Type B pancreatic cell (in vitro differentiated cells): Measurements from ENCODE around the gene RHBDL1. TPM values are rescaled to one million over a fixed set of nuclear protein-coding genes. Genes with fewer than 3 reads are reported as not detected.
"Not testable (repeated sequence)": the region's sequence is repeated elsewhere in the genome, so short reads cannot be mapped to it uniquely, and the experiment has no call there.

Experiments used
- DNase-seq: peaks from one replicate; pipeline ENCODE4 v3.0.0; 2021; ENCODE audit warnings: mixed read lengths; ENCODE audit not compliant: unreplicated experiment; ENCODE audit errors: extremely low spot score
- H3K27ac Mint-ChIP-seq: 2 replicates; pipeline ENCODE4 v1.8.0; 2021; ENCODE audit warnings: mild to moderate bottlenecking, mixed read lengths
- H3K27me3 Mint-ChIP-seq: 2 replicates; pipeline ENCODE4 v1.8.0; 2021; ENCODE audit warnings: mixed read lengths
- H3K36me3 Mint-ChIP-seq: 2 replicates; pipeline ENCODE4 v1.8.0; 2021; ENCODE audit warnings: mixed read lengths
- H3K4me1 Mint-ChIP-seq: one replicate; pipeline ENCODE4 v1.8.0; 2021; ENCODE audit warnings: mixed read lengths; ENCODE audit not compliant: unreplicated experiment
- H3K4me3 Mint-ChIP-seq: 2 replicates; pipeline ENCODE4 v1.8.0; 2021; ENCODE audit warnings: mild to moderate bottlenecking, mixed read lengths
- H3K9me3 Mint-ChIP-seq: 2 replicates; pipeline ENCODE4 v1.8.0; 2021; ENCODE audit warnings: mixed read lengths
- total RNA-seq: library from RNA; stranded (reverse); gene quantifications from 2 replicates; pipeline ENCODE4 v1.2.1, GENCODE V29; 2021; ENCODE audit warnings: low replicate concordance
- TF ChIP-seq, protein P1 (sequence below): fragments of 200-600 bp; sonication (generic); conservative IDR thresholded peaks from 2 replicates; pipeline ENCODE4 v1.5.0; 2021; ENCODE audit warnings: antibody characterized with exemption, mild to moderate bottlenecking

The RHBDL1 gene
- total RNA-seq, 1 donor from 2014 or later, result 2.7 TPM

DNA sequence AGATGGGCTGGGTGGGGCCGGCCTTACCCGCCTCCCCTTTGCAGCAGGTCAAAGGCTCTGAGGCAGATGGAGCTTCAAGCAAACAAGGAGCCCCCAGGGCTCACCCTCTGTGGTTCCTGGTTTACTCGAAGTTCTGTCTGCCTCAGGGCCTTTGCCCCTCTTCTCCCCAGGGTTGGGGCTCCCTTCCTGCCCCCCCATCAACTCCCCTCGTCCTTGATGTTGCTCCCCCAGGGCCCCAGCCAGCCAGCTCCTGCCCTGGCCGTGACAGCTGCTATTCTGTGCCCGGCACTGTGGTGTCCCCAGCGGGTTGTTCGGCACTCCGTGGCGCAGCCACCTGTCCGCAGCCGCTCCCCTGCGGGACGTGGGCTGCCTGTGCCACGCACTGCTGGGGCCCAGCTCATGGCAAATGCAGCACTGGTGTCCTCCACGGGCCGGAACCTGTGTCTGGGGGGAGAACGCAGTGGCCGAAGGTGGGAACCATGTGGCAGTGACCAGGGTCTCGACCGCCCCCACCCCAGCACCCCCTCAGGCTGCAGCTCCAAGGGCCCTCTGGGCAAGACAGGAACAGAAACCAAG, 35.1 kb downstream of the RHBDL1 start:
- peaks cover 50% of the 10 kb centered on the region for H3K27me3 Mint-ChIP-seq
- H3K9me3 Mint-ChIP-seq, result no peaks in the 10 kb centered on the region
- no peak overlapping the region for H3K27ac Mint-ChIP-seq
- H3K4me3 Mint-ChIP-seq, result peak overlapping the region; percentile 52
- no peak for DNase-seq
- TF ChIP-seq, protein P1, sequence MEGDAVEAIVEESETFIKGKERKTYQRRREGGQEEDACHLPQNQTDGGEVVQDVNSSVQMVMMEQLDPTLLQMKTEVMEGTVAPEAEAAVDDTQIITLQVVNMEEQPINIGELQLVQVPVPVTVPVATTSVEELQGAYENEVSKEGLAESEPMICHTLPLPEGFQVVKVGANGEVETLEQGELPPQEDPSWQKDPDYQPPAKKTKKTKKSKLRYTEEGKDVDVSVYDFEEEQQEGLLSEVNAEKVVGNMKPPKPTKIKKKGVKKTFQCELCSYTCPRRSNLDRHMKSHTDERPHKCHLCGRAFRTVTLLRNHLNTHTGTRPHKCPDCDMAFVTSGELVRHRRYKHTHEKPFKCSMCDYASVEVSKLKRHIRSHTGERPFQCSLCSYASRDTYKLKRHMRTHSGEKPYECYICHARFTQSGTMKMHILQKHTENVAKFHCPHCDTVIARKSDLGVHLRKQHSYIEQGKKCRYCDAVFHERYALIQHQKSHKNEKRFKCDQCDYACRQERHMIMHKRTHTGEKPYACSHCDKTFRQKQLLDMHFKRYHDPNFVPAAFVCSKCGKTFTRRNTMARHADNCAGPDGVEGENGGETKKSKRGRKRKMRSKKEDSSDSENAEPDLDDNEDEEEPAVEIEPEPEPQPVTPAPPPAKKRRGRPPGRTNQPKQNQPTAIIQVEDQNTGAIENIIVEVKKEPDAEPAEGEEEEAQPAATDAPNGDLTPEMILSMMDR, result no peak
- H3K4me1 Mint-ChIP-seq, result peaks cover 4% of the 10 kb centered on the region
- H3K36me3 Mint-ChIP-seq, result no peaks in the 10 kb centered on the region

DNA sequence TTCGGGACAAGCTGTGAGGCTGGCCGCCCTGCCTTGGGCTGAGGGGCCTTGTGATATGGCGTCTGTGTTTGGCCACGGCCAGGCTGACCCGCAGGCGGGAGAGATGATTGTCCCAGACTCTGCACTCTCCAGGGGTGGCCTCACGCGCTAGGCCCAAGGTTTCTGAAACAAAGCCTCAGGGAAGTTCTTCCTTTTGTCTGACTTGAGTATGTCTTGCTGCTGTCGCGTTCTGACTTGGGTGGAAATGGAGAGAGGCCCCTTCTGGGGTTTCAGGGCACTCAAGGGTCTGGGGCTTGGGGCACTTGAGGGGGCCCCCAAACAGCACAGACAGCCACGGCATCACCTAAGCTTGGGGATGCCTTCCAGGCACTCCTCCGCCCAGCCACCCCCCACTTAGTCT, 35.6 kb downstream of the RHBDL1 start:
- Mint-ChIP-seq H3K27ac (no peak overlapping the region), H3K27me3 (peaks cover 53% of the 10 kb centered on the region), H3K4me3 (no peak overlapping the region)

GRCh38 chr16:711548-712320, 36.3 kb downstream of the RHBDL1 start:
- DNase-seq, result peak; percentile 88
- Mint-ChIP-seq H3K36me3 (no peaks in the 10 kb centered on the region), H3K27me3 (peaks cover 47% of the 10 kb centered on the region), H3K27ac (no peak overlapping the region), H3K9me3 (no peaks in the 10 kb centered on the region), H3K4me1 (peaks cover 8% of the 10 kb centered on the region), H3K4me3 (no peak overlapping the region)
- TF ChIP-seq, protein P1, result peak; percentile 98

More for the DNA sequence above, 35.6 kb downstream of the RHBDL1 start:
- TF ChIP-seq, protein P1, result no peak
- H3K4me1 Mint-ChIP-seq, result peaks cover 4% of the 10 kb centered on the region
- no peaks in the 10 kb centered on the region for H3K36me3 Mint-ChIP-seq
- no peaks in the 10 kb centered on the region for H3K9me3 Mint-ChIP-seq
- DNase-seq, result no peak

- H3K4me1 Mint-ChIP-seq, H3K9me3 Mint-ChIP-seq, H3K36me3 Mint-ChIP-seq, DNase-seq: not testable (repeated sequence)
- TF ChIP-seq, protein P1, result peak; percentile 69
- Mint-ChIP-seq H3K4me3 (peak overlapping the region; percentile 44), H3K27me3 (peaks cover 38% of the 10 kb centered on the region), H3K27ac (peak overlapping the region; percentile 78)
These were observed 37.3 kb downstream of the RHBDL1 start for GRCh38 chr16:712740-713250.

DNA sequence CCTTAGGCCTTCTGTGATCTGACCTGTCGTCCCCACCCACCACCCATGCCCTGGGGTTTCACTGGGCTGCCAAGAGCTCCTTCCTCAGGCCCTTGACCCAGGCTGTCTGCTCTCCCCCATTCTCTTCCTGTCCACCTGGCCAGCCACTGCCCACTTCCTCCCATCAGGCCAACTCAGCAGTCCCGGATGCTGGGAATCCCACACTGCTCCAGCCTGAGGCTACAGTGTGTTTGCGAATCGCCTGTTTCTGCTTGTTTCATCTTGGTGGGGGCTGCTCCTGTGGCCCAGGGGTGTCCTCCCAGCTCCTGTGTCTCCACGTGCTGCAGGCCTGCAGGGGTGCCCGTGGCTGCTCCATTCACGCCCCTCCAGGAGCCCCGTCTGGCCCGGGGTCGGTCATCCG, 38.6 kb downstream of the RHBDL1 start:
- TF ChIP-seq, protein P1, result no peak
- no peak overlapping the region for H3K27ac Mint-ChIP-seq
- DNase-seq, result no peak
- no peak overlapping the region for H3K4me3 Mint-ChIP-seq
- H3K27me3 Mint-ChIP-seq, result peaks cover 25% of the 10 kb centered on the region
- H3K9me3 Mint-ChIP-seq, result no peaks in the 10 kb centered on the region
- H3K36me3 Mint-ChIP-seq, result no peaks in the 10 kb centered on the region
- peaks cover 13% of the 10 kb centered on the region for H3K4me1 Mint-ChIP-seq
